Erythroblast (primary cell): ENCODE measurements around the gene NLGN1.

Experiments
- GATA1 ChIP-seq: IDR thresholded peaks from 2 replicates; pipeline ENCODE4 v1.6.1; 2011; ENCODE audit warnings: low read depth, mild to moderate bottlenecking, control low read depth, low read length, moderate library complexity
- POLR2A ChIP-seq: IDR thresholded peaks from 2 replicates; pipeline ENCODE4 v1.6.1; 2011; ENCODE audit warnings: mild to moderate bottlenecking, low read length

- TF ChIP-seq POLR2A = no peak
- TF ChIP-seq GATA1 = no peak
These were observed 845.6 kb downstream of the NLGN1 start for GRCh38 chr3:174243171-174243570.
